GM21526 (cell line): ENCODE measurements around the gene MBOAT2.
"Not testable (repeated sequence)": the region's sequence is repeated elsewhere in the genome, so short reads cannot be mapped to it uniquely, and the experiment has no call there.

Experiments
- ATAC-seq: cut with Tn5 transposase; IDR thresholded peaks from one replicate; pipeline ENCODE4 v1.9.1; 2021; ENCODE audit warnings: moderate library complexity; ENCODE audit not compliant: unreplicated experiment, low FRiP score

The MBOAT2 gene

GRCh38 chr2:8907764-8908288, 95.7 kb downstream of the MBOAT2 start:
- no peak for ATAC-seq

DNA sequence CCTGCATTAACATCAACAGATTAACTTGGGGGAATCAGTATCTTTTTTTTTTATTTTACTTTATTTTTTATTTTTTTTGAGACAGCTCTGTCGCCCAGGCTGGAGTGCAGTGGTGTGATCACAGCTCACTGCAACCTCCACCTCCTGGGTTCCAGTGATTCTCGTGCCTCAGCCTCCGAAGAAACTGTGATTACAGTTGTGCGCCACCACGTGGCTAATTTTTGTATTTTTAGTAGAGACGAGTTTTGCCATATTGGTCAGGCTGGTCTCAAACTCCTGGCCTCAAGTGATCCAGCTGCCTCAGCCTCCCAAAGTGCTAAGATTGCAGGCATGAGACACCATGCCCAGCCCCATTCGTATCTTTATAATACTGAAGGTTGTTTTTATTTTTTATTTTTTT, 99.6 kb downstream of the MBOAT2 start:
- ATAC-seq, result not testable (repeated sequence)

GRCh38 chr2:8902757-8903156, 100.7 kb downstream of the MBOAT2 start:
- ATAC-seq, result not testable (repeated sequence)

- ATAC-seq, result not testable (repeated sequence)
These were observed 106.3 kb downstream of the MBOAT2 start for GRCh38 chr2:8897206-8897605.

GRCh38 chr2:8896671-8897070, 106.8 kb downstream of the MBOAT2 start:
- not testable (repeated sequence) for ATAC-seq

GRCh38 chr2:8895087-8895912, 108.2 kb downstream of the MBOAT2 start:
- ATAC-seq, result not testable (repeated sequence)

GRCh38 chr2:8893978-8894820, 109.3 kb downstream of the MBOAT2 start:
- no peak for ATAC-seq

- no peak for ATAC-seq
These were observed 110.0 kb downstream of the MBOAT2 start for GRCh38 chr2:8893474-8893873.

GRCh38 chr2:8892111-8892510, 111.4 kb downstream of the MBOAT2 start:
- no peak for ATAC-seq

DNA sequence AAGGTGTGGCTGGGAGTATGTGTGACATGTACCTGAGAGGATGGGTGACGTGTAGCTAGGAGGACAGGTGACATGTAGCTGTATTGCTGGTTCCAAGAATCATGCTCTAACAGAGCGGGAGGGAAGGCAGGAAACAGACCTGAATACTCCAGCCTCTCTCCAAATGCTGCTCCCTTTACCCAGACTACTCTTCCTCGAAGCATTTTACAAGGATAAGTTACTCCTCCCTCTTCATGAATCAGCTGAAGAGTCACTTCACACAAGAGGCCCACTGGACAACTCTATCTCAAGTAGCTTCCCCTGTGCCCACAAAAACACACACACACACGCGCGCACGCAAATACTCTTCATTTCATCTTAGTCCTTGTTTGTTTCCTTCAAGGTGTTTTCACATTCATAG, 113.5 kb downstream of the MBOAT2 start:
- ATAC-seq, result no peak

DNA sequence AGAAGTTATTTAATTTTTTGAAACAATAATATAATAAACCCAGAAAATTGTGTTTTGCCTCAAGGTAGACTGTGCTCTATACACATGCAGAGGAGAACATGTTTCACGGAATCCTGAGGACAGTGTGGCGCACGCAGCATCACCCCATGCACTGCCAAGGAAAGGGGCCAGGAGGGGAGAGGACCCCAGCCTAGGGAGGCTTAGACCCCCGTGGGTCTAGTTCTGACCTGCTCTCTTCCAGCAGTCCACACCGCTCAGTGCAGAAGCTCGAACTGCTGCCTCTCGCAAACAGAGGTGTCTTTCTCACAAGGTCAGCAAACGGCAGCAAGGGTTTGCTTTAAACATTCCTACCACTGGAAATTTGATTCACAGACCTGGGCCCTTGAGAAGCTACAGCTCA, 114.5 kb downstream of the MBOAT2 start:
- ATAC-seq, result no peak

- ATAC-seq, result no peak
These were observed 116.6 kb downstream of the MBOAT2 start for GRCh38 chr2:8886876-8887275.

- ATAC-seq, result no peak
These were observed 117.3 kb downstream of the MBOAT2 start for GRCh38 chr2:8886202-8886518.

DNA sequence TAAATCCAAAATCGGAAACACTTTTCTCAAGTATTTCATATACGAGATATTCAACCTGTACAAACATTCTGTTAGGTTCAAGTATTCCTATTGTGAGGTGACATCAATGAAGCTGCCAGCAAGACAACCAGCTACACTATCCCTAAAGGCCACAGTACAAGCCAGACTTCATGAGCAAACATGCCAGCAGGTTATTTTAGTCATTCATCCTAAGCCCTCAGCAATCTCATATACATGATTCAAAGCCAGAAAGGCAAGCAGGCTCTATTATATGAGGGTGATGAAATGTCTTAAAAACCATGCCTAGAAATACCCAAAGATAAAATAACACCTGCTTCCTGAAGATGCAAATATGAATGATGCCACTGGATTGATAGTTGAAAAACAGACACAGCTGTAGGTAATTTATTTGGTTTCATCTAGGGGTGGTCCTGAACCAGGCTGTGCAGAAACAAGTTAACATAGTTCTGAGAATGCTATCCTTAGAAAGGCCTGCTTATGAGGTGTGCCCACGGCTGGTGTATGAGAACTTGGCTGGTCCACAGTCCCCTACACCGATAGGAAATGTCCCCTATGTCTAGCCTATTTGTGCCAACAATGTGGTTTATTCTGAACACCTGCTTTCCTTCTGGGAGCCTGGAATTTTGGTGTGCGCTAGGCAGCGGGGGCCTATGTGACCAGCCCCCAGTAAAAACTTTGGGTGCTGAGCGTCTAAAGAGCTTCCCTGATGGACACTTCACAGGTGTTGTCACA, 117.9 kb downstream of the MBOAT2 start:
- no peak for ATAC-seq

DNA sequence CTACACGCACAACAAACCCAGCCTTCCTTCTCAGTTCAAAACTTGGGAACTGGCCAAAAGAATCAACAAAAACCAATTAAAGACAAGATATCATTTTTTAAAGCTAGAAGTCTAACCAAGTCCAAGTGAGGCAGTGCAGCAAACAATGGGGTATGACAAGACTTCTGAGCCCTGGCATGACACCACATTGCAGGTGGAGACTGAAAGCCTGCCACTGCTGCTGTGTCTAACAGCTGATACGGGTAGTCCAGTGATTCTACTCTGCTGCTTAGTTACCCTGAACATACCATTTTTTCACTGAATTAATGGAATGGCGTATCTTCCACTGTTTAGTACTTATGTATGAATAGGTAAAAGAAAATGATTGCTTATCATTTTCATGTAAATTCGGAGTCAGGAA, 118.7 kb downstream of the MBOAT2 start:
- ATAC-seq, result no peak

- ATAC-seq, result no peak
These were observed 121.4 kb downstream of the MBOAT2 start for GRCh38 chr2:8882094-8882493.

GRCh38 chr2:8877894-8878293, 125.6 kb downstream of the MBOAT2 start:
- no peak for ATAC-seq

- no peak for ATAC-seq
These were observed 126.2 kb downstream of the MBOAT2 start for GRCh38 chr2:8877332-8877731.

DNA sequence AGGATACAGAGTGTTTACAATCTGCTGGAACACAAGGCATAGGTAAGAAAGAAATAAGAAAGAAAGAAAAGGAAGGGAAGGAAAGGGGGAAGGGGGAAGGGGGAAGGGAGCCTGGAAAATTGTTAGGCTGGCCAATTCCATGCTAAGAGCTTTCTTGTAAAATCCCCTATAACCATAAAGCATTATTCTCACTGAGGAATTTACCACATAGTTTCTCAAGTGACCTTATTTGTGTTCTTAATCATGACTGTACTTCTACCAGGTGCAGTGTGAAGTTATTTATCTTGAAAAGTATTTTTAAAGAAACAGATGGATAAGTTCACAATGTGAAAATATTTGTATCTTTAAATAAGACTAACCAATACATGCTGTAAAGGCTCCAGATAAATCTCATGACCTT, 126.9 kb downstream of the MBOAT2 start:
- no peak for ATAC-seq

- ATAC-seq, result no peak
These were observed 130.6 kb downstream of the MBOAT2 start for GRCh38 chr2:8872821-8873432.
